RWPE1 (cell line): ENCODE data around the gene CWC15.
"Not testable (repeated sequence)": the region's sequence is repeated elsewhere in the genome, so short reads cannot be mapped to it uniquely, and the experiment has no call there.

Experiments
- CTCF ChIA-PET: fragments of 350-600 bp; sonication (Branson Sonifier 250); formaldehyde crosslinking; extraction: SDS; loops from one replicate; lab custom pipeline; 2021; lab: Yijun Ruan, JAX
- POLR2A ChIA-PET: fragments of 400-600 bp; formaldehyde crosslinking; extraction: SDS; loops from one replicate; lab custom pipeline; 2020; ENCODE audit warnings: antibody characterized with exemption; ENCODE audit not compliant: low non-redundant PET; lab: Yijun Ruan, JAX
- DNase-seq: peaks from one replicate; pipeline ENCODE4 v3.0.0; 2012; ENCODE audit warnings: low spot score
- H3K27ac ChIP-seq: fragments of 450-650 bp; 2 replicates; pipeline ENCODE4 v1.5.1; 2017
- CTCF ChIP-seq: fragments of 450-650 bp; conservative IDR thresholded peaks from 2 replicates; pipeline ENCODE4 v1.5.1; 2017; ENCODE audit warnings: low read depth, mild to moderate bottlenecking

CWC15 gene

GRCh38 chr11:94973099-94973968 is at the start of gene CWC15, which contains the start of gene KDM4D:
CWC15 (minus strand) TSS chr11:94973556; CDS start chr11:94972185, 1,371 bp downstream.
KDM4D (plus strand) TSS chr11:94973709; CDS start chr11:94997373, 23,664 bp downstream.
- no peak for TF ChIP-seq CTCF
- peak within 1 kb of the TSS; percentile 75 for H3K27ac ChIP-seq
- DNase-seq = peak; percentile 98
- ChIA-PET CTCF (interaction anchor here (0.6 to 0.9 kb wide), 2 partner anchors 94 to 350 kb away, joined by 3 read pairs; no protein-coding TSS in a partner anchor), POLR2A (interaction anchor here (0.6 to 1.4 kb wide), 3 partner anchors 15 to 267 kb away, joined by 3 to 6 read pairs (median 4); partner anchors contain the start of gene SRSF8)

GRCh38 chr11:95021468-95021867 is 48.1 kb upstream of the CWC15 start:
- CTCF ChIA-PET, POLR2A ChIA-PET, DNase-seq, H3K27ac ChIP-seq: not testable (repeated sequence)

- no peak for DNase-seq
- POLR2A ChIA-PET = no interaction called here
- TF ChIP-seq CTCF = no peak
- H3K27ac ChIP-seq = no peak overlapping the region
- CTCF ChIA-PET = interaction anchor here (0.6 kb wide), 3 partner anchors 256 to 1448 kb away, joined by 3 to 7 read pairs (median 4); no protein-coding TSS in a partner anchor
Measured at GRCh38 chr11:95016139-95016538, 42.8 kb upstream of the CWC15 start.

- no peak for DNase-seq
- H3K27ac ChIP-seq = no peak overlapping the region
- CTCF ChIA-PET = no interaction called here
- POLR2A ChIA-PET = no interaction called here
- TF ChIP-seq CTCF = no peak
Measured at GRCh38 chr11:95014184-95014821, 40.9 kb upstream of the CWC15 start.

- POLR2A ChIA-PET = no interaction called here
- DNase-seq = no peak
- no peak overlapping the region for H3K27ac ChIP-seq
- CTCF ChIA-PET = no interaction called here
- TF ChIP-seq CTCF = no peak
Measured at GRCh38 chr11:95011376-95011775, 38.0 kb upstream of the CWC15 start.

- no peak overlapping the region for H3K27ac ChIP-seq
- DNase-seq = no peak
- CTCF ChIA-PET = no interaction called here
- no peak for TF ChIP-seq CTCF
- POLR2A ChIA-PET = no interaction called here
Measured at GRCh38 chr11:95005642-95006041, 32.3 kb upstream of the CWC15 start.
